WERI-Rb-1 (cell line): ENCODE measurements around the gene ST3GAL2.

Experiments used
- DNase-seq: peaks from one replicate; pipeline ENCODE4 v3.0.0-alpha.2; 2020
- H3K27ac ChIP-seq: fragments of 250-450 bp; sonication (Bioruptor Pico); 2 replicates; pipeline ENCODE4 v1.5.1; 2020; ENCODE audit warnings: mild to moderate bottlenecking, moderate library complexity
- H3K27me3 ChIP-seq: fragments of 250-450 bp; sonication (Bioruptor Pico); 2 replicates; pipeline ENCODE4 v1.5.1; 2021; ENCODE audit warnings: mild to moderate bottlenecking, low read depth, moderate library complexity; ENCODE audit not compliant: insufficient read depth, severe bottlenecking
- H3K36me3 ChIP-seq: fragments of 250-450 bp; sonication (Bioruptor Pico); 2 replicates; pipeline ENCODE4 v1.5.1; 2020; ENCODE audit warnings: mild to moderate bottlenecking, moderate library complexity
- H3K4me3 ChIP-seq: 2 replicates; pipeline ENCODE4 v1.5.1; 2011; ENCODE audit warnings: low read depth, mild to moderate bottlenecking, control low read depth, low read length
- H3K9me3 ChIP-seq: fragments of 250-450 bp; sonication (Bioruptor Pico); 2 replicates; pipeline ENCODE4 v1.5.1; 2021; ENCODE audit warnings: mild to moderate bottlenecking, moderate library complexity; ENCODE audit not compliant: severe bottlenecking
- CTCF ChIP-seq: IDR thresholded peaks from 2 replicates; pipeline ENCODE4 v1.5.1; 2011; ENCODE audit warnings: low read depth, mild to moderate bottlenecking, control low read depth, inconsistent platforms, low read length

ST3GAL2 gene

GRCh38 chr16:70381604-70382342 is 57.1 kb downstream of the ST3GAL2 start:
- no peak for DNase-seq
- H3K4me3 ChIP-seq, result no peak overlapping the region
- H3K27ac ChIP-seq, result no peak overlapping the region
- H3K9me3 ChIP-seq, result no peaks in the 10 kb centered on the region
- TF ChIP-seq CTCF, result no peak
- H3K27me3 ChIP-seq, result no peaks in the 10 kb centered on the region
- H3K36me3 ChIP-seq, result peaks cover 88% of the 10 kb centered on the region

GRCh38 chr16:70380919-70381603 is 57.8 kb downstream of the ST3GAL2 start:
- H3K4me3 ChIP-seq, result no peak overlapping the region
- H3K9me3 ChIP-seq, result no peaks in the 10 kb centered on the region
- H3K27me3 ChIP-seq, result no peaks in the 10 kb centered on the region
- peaks cover 88% of the 10 kb centered on the region for H3K36me3 ChIP-seq
- peak; percentile 22 for TF ChIP-seq CTCF
- DNase-seq, result no peak
- no peak overlapping the region for H3K27ac ChIP-seq

- H3K4me3 ChIP-seq, result no peak overlapping the region
- peaks cover 88% of the 10 kb centered on the region for H3K36me3 ChIP-seq
- no peak for DNase-seq
- TF ChIP-seq CTCF, result no peak
- H3K27me3 ChIP-seq, result no peaks in the 10 kb centered on the region
- H3K9me3 ChIP-seq, result no peaks in the 10 kb centered on the region
- no peak overlapping the region for H3K27ac ChIP-seq
Observed at GRCh38 chr16:70380248-70380918, 58.5 kb downstream of the ST3GAL2 start.

- TF ChIP-seq CTCF, result no peak
Observed at GRCh38 chr16:70378869-70379493, 59.9 kb downstream of the ST3GAL2 start.

GRCh38 chr16:70377782-70378181 is 61.1 kb downstream of the ST3GAL2 start:
- Histone ChIP-seq H3K9me3 (no peaks in the 10 kb centered on the region), H3K27me3 (no peaks in the 10 kb centered on the region), H3K36me3 (peaks cover 84% of the 10 kb centered on the region), H3K4me3 (no peak overlapping the region), H3K27ac (no peak overlapping the region)
- no peak for DNase-seq
- no peak for TF ChIP-seq CTCF

More at GRCh38 chr16:70378869-70379493, 59.9 kb downstream of the ST3GAL2 start:
- Histone ChIP-seq H3K27me3 (no peaks in the 10 kb centered on the region), H3K4me3 (no peak overlapping the region), H3K36me3 (peaks cover 84% of the 10 kb centered on the region), H3K9me3 (no peaks in the 10 kb centered on the region), H3K27ac (no peak overlapping the region)
- no peak for DNase-seq
